ENCODE results near the gene DHRS3. TPM values are rescaled to one million over a fixed set of nuclear protein-coding genes. Genes with fewer than 3 reads are reported as not detected.
"Not testable (repeated sequence)": the region's sequence is repeated elsewhere in the genome, so short reads cannot be mapped to it uniquely, and the experiment has no call there.

Gene DHRS3
- total and polyA plus RNA-seq, 10 of the 15 experiments (the other 5 are each of a cell fraction or from before 2014, with no cell fraction given), result 0.23 to 29.7 (median 1.2) TPM

GRCh38 chr1:12539705-12540579, 78.1 kb downstream of the DHRS3 start (continued):
- TF ChIP-seq IRF3 (IDR thresholded peaks at IDR 0.05), result no peak

- H3K9me3 ChIP-seq (replicated peaks; ENCODE audit: control insufficient read depth, insufficient read depth, low read length), result no peaks in the 10 kb centered on the region; the same call in 2 of the 3 replicates
- ChIA-PET POLR2A (no interaction called here), CTCF (no interaction called here), RAD21 (ENCODE audit: unreplicated experiment) (no interaction called here), SMC1A (ENCODE audit: uncharacterized antibody, unreplicated experiment) (no interaction called here)
- FAIRE-seq, result no peak
- H3K27ac ChIP-seq (ENCODE audit: control insufficient read depth, insufficient read depth), result no peak overlapping the region
- intact Hi-C loops (cut with micrococcal nuclease; ENCODE audit: unreplicated experiment), result no loop called here
- ATAC-seq, result no peak
- H4K20me1 ChIP-seq (ENCODE audit: control insufficient read depth, insufficient read depth), result no peaks in the 10 kb centered on the region
- no peak for DNase-seq (ENCODE audit: low read depth, low spot score)
- WGBS (ENCODE audit: insufficient coverage, insufficient replicate concordance, low lambda C conversion rate, missing lambda C conversion rate), result 44% methylated on average over 2 of the region's 2 CpGs
- in situ Hi-C loops (cut with MboI), result loop anchor here (25.0 kb wide), 1 partner anchor 698 kb away; the partner anchor contains the start of gene PRAMEF18
- no peaks in the 10 kb centered on the region; a peak in 2 of 4 replicates for H3K27me3 ChIP-seq (replicated peaks in 1 of 2; ENCODE audit: control insufficient read depth in 2 of 2, insufficient read depth in 2 of 2, low read length in 1 of 2)
- no peak overlapping the region for H3K9ac ChIP-seq (ENCODE audit: control insufficient read depth, insufficient read depth, low read length)
- BruUV-seq (replicated peaks), result no TSS peak
- no peaks in the 10 kb centered on the region for H3K36me3 ChIP-seq (ENCODE audit: control insufficient read depth in 2 of 2, insufficient read depth in 2 of 2, low read length in 1 of 2)
- no peak overlapping the region for H3K4me3 ChIP-seq
- H3K4me2 ChIP-seq (ENCODE audit: control insufficient read depth, insufficient read depth), result no peak overlapping the region
- no peak overlapping the region for H2AFZ ChIP-seq (ENCODE audit: control insufficient read depth, low read depth, low read length)
- H3K79me2 ChIP-seq (ENCODE audit: control insufficient read depth, insufficient read depth, low read length), result no peaks in the 10 kb centered on the region
- no peak for TF ChIP-seq NFYA (IDR thresholded peaks at IDR 0.05; ENCODE audit: borderline replicate concordance, low read depth, low read length)
- no peak for TF ChIP-seq NR2C2 (IDR thresholded peaks at IDR 0.05; ENCODE audit: borderline replicate concordance, control insufficient read depth, insufficient read length, low read depth)
- no peak for TF ChIP-seq CBX5 (IDR thresholded peaks at IDR 0.05; ENCODE audit: low read depth)
- TF ChIP-seq HDAC2 (IDR thresholded peaks at IDR 0.05), result no peak
- no peak for TF ChIP-seq USF2 (IDR thresholded peaks at IDR 0.05; ENCODE audit: borderline replicate concordance, low read depth, low read length)
- no peak for TF ChIP-seq SMARCA5 (IDR thresholded peaks at IDR 0.05)
- TF ChIP-seq BCLAF1 (IDR thresholded peaks at IDR 0.05), result no peak
- H3K4me1 ChIP-seq (ENCODE audit: control insufficient read depth, insufficient read depth, low read length), result no peaks in the 10 kb centered on the region
Observed at GRCh38 chr1:12539320-12539704, 78.7 kb downstream of the DHRS3 start.

GRCh38 chr1:12538536-12538935, 79.5 kb downstream of the DHRS3 start:
- 17% methylated on average over 3 of the region's 3 CpGs for WGBS (ENCODE audit: insufficient coverage, insufficient replicate concordance, low lambda C conversion rate, missing lambda C conversion rate)
- H3K4me1 ChIP-seq (ENCODE audit: control insufficient read depth, insufficient read depth, low read length); SMC1A ChIA-PET (ENCODE audit: uncharacterized antibody, unreplicated experiment); H3K36me3 ChIP-seq (ENCODE audit: control insufficient read depth in 2 of 2, insufficient read depth in 2 of 2, low read length in 1 of 2); H3K9ac ChIP-seq (ENCODE audit: control insufficient read depth, insufficient read depth, low read length); DNase-seq (ENCODE audit: low read depth, low spot score); H3K4me3 ChIP-seq; H3K4me2 ChIP-seq (ENCODE audit: control insufficient read depth, insufficient read depth); H2AFZ ChIP-seq (ENCODE audit: control insufficient read depth, low read depth, low read length); H4K20me1 ChIP-seq (ENCODE audit: control insufficient read depth, insufficient read depth); H3K79me2 ChIP-seq (ENCODE audit: control insufficient read depth, insufficient read depth, low read length); BruUV-seq (replicated peaks); POLR2A ChIA-PET; H3K9me3 ChIP-seq (replicated peaks; ENCODE audit: control insufficient read depth, insufficient read depth, low read length); RAD21 ChIA-PET (ENCODE audit: unreplicated experiment); H3K27me3 ChIP-seq (replicated peaks in 1 of 2; ENCODE audit: control insufficient read depth in 2 of 2, insufficient read depth in 2 of 2, low read length in 1 of 2); H3K27ac ChIP-seq (ENCODE audit: control insufficient read depth, insufficient read depth); intact Hi-C loops (cut with micrococcal nuclease; ENCODE audit: unreplicated experiment); ATAC-seq: not testable (repeated sequence)
- CTCF ChIA-PET, result interaction anchor here (1.1 to 1.5 kb wide), 2 partner anchors 20 to 129 kb away, joined by 3 read pairs; no protein-coding TSS in a partner anchor
- in situ Hi-C loops (cut with MboI), result loop anchor here (25.0 kb wide), 1 partner anchor 699 kb away; the partner anchor contains the start of gene PRAMEF18
- FAIRE-seq, result peak; percentile 80
